ENCODE results near the gene TMEM151B.
"Not testable (repeated sequence)": the region's sequence is repeated elsewhere in the genome, so short reads cannot be mapped to it uniquely, and the experiment has no call there.

Gene TMEM151B

DNA sequence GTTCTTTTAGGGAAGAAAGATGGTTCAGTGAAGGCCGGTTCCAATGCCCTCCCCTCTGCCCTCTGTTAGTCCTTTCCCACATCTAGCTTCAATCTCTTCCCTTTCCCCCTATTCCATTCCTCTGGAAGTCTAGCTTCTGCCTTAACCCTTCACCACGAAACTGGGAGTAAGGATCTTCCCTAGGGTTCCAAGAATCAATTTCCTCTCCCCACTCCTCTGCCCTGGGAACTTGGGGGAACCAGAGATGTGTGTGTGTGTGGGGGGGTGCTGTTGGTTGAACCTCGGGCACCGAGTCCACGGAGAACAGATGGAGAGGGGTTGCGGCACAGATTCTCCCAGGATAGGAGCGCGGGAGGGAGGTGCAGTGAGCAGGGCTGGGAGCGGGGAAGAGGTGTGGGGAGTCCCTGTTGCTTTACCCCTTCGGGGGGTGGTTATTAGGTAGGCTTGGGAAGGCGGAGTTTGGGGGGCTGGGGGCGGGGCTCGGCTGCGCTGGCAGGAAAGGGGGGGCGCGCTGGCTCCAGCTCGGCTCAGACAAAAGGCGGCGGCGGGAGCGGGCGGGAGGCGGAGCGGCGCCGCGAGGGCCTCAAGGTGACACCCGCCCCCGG, at the start of gene TMEM151B:
Gene TMEM151B (plus strand): TSS at position 530 of the 605 bp plus-strand sequence. CDS start 293 bp downstream, outside the sequence.
- DNase-seq, result no peak

DNA sequence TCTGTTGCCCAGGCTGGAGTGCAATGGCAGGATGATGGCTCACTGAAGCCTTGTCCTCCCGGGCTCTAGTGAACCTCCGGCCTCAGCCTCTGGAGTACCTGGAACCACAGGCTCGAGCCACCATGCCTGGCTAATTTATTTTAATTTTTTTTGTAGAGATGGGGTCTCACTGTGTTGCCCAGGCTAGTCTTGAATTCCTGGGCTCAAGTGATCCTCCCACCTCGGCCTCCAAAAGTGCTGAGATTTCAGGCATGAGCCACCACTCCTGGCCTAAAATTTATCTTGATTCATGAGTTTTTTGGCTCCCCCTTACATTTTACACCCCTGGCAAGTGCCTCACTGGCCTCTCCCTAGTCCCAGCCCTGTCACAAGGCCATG, 49.3 kb upstream of the TMEM151B start:
- no peak for DNase-seq

DNA sequence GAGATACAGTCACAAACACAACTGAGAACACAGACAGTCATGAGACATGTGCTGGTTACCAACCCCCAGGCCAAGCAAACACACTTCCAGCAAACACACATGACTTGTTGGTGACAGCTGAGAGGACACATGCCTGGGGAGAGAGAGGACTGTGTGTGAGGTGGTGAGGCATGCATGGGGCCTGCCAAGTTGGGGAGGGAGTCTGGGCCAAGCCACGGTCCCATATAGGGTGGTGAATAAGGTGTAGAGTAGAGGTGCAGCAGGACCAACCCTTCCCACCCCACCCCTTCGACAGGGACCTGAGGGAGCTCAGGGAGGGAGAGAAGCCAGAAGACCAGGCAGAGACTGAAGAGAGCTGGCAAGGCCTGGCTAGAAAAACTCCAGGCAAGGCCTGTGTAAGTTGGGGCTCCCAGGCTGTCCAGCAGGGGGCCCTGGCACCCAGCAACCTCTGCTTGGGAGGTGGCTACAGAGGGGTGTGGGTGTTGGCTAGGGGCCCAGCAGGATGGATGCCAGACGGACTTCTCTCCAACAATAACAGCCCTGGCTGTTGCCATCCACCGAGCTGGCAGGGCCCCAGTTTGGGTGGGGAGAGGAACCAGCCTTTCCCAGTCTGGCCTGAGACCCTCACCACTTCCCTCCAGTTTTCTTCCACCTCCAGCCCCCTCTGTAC, 48.8 kb upstream of the TMEM151B start:
- DNase-seq, result peak; percentile 36

DNA sequence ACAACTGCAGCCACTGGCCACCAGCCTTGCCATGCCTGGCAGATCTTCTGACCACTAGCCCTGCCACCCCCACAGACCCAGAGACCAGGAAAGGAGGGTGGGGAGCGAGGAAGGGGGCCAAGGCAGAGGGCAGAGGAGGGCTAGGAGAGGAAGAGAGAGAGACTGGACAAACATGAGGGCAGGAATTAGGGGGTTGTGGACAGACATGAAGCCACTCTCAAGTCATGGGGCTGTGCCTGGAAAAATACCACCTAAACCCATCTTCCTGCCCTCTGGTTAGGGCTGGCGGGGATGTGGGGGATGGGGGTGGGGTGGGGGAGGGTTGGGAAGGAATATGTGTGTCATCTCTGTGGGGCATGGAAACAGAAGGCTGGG, 48.3 kb upstream of the TMEM151B start:
- DNase-seq, result no peak

DNA sequence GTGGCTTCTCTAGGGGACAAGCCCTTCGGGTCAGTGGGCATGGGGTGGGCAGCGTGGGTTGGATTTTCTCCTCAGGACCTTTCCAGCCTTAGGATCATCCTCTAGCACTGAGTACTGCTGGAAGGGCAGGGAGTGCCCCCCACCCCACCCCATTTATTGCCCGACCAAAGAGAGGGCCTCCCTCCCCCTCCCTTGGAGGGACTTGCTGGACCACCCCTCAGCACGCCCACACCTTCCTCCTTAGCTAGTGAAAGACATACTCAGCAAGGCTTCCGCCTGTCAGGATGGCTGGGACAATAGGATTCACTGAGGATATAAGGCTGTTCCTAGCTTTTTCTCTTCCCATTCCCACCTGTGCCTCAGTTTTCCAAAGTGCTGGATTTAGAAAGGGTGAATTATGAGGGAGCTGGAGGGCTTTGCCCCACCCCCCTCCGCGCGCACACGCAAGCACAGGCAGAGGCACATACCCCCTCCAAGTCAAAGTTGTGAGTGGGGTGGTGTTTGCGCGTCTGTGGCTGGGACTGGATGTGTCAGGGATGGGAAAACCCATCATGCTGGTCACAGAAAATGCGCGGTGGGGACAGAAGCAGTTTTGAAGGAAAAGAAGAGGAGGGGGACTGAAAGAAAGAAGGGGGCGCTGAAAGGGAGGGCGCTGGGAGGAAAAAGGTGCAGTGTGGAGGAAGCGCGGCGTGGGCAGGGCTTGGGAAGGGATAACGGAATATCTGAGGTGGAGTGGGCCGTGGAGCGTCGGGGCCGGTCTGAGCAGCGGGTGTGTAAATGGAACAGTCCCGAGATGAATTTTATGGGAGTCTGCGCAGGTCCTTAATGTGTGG, 47.5 kb upstream of the TMEM151B start:
- DNase-seq, result no peak

DNA sequence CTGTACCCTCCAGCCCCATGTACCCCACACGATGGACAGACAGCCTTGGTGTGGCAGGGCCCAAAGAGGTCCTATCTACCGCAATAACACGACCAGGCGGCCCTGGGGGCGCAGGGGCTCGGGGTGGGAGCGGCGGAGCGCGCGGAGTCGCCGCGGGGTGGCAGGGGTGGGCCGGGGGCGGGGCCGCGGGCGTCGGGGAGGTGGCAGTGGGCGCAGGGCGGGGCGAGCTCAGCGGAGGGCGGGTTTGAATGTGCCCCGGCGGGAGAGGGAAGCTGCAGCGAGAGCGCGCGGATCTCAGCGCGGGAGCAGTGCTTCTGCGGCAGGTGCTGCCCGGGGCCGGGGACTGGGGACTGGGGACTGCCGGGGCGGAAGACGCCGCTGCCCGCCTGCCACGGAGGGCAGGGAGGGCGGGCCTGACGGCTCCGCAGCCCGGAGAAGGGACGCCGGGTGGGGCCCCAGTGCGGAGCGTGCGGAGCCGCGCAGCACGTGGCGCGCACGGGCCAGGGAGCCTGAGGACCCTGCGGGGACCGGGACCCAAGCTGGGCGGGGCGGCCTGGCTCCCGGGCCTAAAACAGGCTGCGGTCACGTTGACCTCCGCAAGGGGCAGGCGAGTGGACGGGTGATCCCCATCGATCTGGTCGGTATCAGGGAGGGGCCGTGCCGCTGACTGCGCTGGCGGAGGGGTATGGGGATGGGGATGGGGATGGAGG, 46.8 kb upstream of the TMEM151B start, which contains the start of gene SLC29A1:
Gene SLC29A1 (plus strand): TSS at position 277 of the 710 bp plus-strand sequence. CDS start 3,719 bp downstream, outside the sequence.
- DNase-seq, result peak; percentile 84

DNA sequence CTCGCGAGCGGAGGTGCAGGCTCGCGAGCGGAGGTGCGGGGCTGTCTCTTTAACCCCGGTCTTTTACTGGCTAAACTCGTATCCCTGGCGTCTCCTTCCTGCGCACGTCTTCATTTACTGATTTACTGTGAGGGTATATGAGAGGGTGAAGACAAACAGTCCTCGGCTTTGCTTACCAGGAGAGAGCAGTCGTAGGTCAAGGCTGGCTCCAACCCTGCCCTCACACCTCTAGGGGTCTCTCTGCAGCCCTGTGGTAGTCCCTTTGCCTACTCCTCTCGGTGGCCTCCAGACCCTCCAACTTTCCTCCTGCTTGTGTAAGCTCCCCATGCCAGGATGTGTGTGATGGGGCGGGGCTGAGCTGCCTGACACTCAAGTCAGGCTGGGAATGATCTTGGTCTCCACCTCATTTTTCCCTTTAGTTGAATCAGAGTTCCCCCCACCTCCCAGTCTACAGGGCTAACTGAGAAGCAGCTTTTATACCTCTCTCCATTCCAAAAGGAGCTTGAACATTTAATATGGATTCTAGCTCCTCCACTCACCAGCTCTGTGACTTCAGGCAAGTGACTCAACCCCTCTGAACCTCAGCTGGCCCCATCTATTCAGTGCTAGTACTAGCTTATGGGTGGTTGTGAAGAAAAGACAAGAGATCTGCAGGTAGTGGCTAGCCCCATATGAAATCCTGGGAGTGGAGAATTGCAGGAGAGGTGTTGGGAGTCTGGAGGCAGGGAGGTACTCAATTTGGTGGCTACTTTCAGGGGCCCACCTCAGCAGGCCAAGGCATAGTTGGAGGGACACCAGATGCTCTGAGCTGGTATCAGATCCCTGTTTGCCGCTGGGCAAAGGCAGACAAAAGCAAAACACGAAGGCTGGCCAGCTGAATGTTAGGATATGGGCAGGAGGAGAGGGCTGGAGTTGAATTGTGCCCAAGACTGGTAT, 46.0 kb upstream of the TMEM151B start:
- DNase-seq, result no peak

DNA sequence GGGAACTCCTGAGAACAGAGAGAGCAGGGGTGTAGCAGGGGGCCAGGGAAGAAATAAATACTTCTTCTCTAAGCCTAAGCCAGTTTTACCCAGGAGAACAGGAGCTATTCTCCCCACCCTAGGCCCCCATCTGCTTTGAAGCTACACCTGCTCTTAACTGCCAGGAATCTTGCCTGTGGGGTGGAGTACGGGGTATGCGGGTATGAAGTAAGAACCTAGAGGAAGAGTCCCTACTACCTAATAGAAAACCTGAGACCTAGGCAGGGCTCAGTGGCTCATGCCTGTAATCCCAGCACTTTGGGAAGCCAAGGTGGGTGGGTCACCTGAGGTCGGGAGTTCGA, 45.3 kb upstream of the TMEM151B start:
- no peak for DNase-seq

DNA sequence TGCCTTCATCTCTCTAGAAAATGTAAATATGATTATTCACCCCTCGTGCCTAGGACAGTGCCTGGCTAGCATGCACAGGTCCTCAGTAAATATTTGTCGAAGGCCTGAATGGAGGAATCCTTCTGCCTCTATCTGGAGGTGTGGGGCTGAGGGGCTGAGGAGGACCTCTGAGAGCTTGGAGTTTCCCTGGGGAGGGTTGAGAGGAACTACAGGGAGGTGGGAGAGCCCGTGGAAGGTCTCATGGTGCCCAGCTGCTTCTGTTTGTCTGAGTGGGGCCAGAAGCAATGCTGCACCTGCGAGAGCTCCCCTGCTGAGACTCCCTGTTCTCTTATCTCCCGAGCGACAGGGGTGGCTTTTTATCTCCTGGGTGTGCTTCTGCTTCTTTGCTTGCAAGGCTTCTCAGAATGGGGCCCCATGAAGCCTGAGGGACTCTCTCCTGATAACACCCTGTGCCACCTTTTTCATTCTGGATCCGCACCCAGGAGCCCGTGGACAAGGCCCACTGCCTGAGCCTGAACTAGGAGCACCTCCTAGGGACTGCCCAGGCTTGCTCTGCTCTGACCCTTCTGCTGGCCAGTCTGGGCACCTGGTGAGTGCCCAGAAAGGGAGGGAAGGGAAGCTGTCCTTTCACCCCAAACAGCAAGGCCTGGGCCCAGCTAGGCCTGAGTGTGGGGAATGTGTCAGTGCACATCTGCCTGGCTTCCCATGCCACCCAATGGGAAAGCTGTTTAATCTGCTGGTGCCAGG, 44.5 kb upstream of the TMEM151B start:
- DNase-seq, result no peak

DNA sequence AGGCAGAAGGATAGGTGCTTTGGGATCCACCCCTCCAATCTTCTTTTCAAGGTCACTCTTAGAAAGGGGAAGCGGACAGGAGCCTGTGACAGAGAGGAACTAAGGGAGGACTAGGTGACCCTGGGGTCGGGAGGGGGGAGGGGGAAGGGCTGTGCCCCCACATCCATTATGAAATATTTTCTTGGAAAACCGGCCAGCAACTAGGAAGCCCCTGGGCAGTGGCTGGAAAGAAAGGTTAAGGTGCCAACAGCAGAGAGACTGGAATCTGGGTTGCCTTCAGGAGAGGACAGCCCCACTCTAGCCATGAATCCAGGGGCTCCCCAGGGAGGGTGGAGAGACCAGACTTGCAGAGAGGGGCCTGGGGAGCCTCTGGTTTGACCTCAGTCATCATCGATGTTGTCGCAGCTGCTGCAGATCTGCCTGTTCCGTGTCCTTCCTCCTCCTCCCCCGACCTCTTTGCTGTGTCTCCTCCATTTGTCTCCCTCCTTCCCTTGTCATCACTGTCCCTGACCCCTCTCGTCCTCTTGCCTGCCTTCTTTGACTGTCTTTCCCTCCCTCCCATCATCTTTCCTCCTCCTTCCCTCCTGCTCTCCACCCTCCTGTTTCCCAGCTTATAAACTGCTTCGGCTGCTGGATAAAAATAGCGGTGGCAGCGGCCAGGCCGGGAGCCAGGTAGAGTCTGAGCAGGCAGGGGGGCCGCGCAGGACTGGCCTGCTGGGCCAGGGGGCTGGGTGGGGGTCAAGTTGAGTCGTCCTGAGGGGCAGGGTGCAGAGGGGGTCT, 43.7 kb upstream of the TMEM151B start:
- no peak for DNase-seq

DNA sequence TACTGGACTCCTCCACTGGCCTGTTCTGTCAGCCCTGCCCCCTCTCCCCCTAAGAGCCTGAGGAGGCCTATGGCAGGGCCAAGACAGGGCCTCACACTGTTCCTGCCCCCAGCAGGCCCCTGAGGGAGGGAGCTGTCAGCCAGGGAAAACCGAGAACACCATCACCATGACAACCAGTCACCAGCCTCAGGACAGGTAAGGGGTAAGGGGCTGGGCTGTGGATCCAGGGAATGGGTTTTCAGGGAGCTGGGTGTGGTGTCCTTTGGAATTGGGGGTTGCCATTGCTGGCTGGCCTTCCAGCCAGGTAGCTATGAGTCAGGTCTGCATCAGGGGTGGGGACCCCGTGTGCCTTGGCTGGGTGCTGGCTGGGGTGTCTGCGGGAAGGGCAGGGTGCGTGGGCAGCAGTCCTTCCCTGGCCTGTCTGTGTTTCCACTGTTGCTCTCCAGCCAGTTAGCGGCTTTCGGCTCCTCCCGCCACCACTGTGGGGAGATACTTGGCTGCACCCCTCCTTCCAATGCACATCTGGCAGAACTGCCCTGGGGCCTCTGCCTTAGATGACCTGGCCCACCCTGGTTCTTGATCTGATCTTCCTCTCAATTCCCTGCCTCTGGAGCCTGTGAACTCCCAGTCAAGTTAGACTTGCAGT, 43.0 kb upstream of the TMEM151B start:
- no peak for DNase-seq

DNA sequence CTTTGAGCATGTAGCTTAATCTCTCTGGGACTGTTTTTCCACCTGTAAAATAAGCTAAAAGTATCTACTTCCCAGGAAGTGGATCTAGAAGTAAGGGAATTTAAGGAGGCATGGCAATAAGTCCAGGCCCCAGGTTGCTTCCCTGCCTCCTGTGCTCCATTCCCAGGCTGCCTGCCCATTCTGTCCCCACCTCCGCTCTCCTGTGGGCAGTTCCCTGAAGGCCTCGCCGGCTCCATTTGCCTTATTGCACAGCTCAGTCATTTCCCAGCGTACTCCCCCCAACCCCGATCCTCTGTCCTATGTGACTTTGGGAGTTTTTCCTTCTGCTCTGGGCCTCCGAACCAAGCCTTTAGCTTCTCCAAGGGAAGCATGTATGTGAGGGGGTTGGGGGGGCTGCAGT, 42.2 kb upstream of the TMEM151B start:
- no peak for DNase-seq

DNA sequence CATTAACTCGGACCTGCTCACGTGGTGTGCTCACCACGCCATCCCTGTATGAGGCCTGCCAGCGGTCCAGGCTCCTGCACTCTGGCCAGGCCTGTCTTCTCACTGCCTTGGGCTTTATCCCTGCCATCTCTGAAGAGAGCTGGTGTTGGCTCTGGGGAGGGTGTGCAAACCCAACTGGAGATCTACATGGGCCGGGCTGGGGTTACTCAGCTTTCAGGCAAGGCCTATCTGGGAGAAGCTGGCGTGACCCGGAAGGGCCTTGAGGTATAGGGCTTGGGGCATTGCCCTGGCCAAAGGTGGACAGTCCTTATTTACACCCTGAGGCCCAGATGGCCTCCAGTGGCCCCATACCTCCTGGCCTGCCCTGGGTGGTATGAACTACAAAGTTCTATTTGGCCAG, 41.8 kb upstream of the TMEM151B start:
- DNase-seq, result no peak

DNA sequence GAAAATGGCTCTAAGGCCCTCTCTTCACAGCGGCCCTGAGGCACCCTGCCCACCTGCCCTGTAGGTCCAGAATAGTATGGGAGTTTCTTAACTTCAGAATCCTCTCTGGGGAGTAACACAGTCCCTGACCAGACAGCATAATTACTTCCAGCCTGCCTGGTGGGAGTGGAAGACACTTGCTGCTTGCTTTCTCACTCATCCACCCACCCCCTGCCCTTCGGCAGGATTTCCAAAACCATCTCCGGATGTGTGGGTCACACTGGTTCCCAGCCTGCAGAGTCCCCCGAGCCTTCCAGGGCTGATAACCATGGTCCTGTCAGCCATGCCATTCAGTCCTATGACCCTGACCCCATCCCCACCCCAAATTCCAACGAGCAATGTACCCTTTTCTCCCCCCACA, 41.4 kb upstream of the TMEM151B start:
- no peak for DNase-seq

DNA sequence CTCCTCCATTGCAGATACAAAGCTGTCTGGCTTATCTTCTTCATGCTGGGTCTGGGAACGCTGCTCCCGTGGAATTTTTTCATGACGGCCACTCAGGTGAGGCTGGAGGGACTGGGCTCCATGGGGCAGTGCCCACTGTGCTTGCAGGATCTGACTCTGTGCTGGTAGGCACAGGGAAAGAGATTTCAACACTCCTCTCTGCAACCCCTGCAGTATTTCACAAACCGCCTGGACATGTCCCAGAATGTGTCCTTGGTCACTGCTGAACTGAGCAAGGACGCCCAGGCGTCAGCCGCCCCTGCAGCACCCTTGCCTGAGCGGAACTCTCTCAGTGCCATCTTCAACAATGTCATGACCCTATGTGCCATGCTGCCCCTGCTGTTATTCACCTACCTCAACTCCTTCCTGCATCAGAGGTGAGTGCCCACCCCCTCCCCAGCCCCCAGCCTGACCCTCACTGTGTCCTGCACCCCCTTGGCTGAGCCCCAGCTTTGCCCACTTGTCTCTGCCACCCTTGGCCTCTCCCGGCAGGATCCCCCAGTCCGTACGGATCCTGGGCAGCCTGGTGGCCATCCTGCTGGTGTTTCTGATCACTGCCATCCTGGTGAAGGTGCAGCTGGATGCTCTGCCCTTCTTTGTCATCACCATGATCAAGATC, 40.7 kb upstream of the TMEM151B start:
- DNase-seq, result no peak

DNA sequence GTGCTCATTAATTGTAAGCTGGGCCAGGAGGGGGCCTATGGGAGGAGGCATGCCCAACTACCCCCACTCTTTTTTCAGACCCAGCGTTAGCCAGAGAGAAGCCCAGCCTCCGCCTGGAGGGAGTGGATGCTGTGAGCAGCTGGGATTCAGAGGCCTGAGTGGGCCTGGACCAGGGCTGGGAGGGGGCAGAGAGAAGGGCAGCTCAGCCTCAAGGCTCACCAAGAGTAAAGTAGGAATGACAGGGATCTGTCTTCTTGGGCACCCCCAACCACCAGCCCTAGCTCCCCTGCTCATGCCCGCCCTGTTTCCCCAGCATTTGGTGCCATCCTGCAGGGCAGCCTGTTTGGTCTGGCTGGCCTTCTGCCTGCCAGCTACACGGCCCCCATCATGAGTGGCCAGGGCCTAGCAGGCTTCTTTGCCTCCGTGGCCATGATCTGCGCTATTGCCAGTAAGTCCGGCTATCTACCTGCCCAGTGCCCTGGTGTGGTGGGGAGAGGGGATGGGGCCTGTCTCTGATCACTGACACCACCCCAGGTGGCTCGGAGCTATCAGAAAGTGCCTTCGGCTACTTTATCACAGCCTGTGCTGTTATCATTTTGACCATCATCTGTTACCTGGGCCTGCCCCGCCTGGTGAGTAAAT, 40.1 kb upstream of the TMEM151B start:
- DNase-seq, result no peak

DNA sequence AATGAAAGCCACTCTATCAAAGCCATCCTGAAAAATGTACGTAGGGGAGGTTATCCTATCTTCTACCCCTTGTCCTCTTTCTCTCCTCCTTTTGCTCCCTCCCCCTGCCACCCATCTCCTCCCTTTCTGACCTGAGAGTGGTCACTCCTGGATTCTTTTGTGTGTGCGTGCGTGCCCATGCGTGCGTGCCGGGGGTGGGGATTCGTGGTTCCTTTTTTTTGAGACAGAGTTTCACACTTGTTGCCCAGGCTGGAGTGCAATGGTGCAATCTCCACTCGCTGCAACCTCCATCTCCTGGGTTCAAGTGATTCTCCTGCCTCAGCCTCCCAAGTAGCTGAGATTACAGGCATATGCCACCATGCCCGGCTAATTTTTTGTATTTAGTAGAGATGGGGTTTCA, 38.8 kb upstream of the TMEM151B start:
- DNase-seq, result not testable (repeated sequence)

DNA sequence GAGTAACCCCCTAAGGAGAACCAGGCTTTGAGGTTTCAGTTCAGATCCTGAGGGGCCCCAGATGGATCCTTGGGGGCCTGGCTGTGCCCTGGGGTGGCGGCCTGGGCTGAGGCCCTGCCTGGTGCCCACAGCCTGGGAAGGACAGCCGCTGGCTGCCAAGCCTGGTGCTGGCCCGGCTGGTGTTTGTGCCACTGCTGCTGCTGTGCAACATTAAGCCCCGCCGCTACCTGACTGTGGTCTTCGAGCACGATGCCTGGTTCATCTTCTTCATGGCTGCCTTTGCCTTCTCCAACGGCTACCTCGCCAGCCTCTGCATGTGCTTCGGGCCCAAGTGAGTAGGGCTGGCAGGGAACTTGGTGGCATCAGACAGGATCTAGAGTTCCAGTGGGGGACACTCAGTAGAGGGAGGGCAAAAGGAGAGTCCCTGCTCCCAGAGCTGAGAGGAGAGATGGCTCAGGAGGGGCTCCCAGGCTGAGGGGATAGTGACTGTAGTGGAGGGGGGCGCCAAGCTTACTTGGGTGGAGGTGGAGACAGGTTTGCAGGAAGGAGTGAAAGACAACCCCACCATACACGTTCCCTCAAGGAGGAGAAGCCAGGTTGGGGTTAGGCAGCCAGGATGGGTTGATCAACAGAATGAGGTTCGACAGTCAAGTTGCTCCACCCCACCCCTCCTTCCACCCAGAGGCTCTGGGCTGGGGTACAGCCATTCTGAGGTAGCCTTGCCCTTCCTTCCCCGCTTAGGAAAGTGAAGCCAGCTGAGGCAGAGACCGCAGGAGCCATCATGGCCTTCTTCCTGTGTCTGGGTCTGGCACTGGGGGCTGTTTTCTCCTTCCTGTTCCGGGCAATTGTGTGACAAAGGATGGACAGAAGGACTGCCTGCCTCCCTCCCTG, 37.3 kb upstream of the TMEM151B start:
- DNase-seq, result no peak
